Ovary (tissue), 3 donors: ENCODE results near the gene SPEF2.

Experiments used
- POLR2A ChIP-seq: fragments of 450-650 bp; IDR thresholded peaks from one replicate; pipeline ENCODE4 v1.6.1; 2017; ENCODE audit warnings: antibody characterized with exemption, mild to moderate bottlenecking, moderate library complexity
- TF ChIP-seq, protein P1 (sequence below), 3 donors: fragments of 450-650 bp in 2 of 3; fragments of 200-600 bp in 1 of 3; IDR thresholded peaks; one replicate each; pipeline versions ENCODE4 v1.5.1 to v1.8.0; 2016 to 2022; ENCODE audit warnings: antibody characterized with exemption in 3 of 3, mild to moderate bottlenecking in 1 of 3
- donor health status: DM: no; HTN: no; CAD: no.

DNA sequence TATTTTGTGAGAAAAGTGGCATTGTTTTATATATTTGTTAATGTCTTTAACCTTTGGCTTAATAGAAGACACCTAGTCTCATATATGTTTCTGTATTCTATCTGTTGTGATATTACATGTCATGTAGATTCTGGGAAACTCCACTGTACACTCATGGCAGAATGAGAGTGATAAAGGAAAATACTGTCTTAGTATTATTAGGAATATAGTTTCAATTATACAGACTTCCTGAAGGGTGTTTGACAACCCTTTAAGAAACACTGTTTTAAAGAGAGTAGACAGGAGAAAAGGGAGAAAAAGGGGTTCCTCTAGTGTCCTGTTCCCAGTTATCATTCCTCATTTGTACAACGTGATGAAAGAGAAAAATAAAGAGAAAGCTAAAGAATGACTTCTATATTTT lies 42.1 kb upstream of the SPEF2 start:
- TF ChIP-seq, protein P1, sequence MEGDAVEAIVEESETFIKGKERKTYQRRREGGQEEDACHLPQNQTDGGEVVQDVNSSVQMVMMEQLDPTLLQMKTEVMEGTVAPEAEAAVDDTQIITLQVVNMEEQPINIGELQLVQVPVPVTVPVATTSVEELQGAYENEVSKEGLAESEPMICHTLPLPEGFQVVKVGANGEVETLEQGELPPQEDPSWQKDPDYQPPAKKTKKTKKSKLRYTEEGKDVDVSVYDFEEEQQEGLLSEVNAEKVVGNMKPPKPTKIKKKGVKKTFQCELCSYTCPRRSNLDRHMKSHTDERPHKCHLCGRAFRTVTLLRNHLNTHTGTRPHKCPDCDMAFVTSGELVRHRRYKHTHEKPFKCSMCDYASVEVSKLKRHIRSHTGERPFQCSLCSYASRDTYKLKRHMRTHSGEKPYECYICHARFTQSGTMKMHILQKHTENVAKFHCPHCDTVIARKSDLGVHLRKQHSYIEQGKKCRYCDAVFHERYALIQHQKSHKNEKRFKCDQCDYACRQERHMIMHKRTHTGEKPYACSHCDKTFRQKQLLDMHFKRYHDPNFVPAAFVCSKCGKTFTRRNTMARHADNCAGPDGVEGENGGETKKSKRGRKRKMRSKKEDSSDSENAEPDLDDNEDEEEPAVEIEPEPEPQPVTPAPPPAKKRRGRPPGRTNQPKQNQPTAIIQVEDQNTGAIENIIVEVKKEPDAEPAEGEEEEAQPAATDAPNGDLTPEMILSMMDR (IDR thresholded peaks at IDR 0.05), result no peak
- no peak for TF ChIP-seq POLR2A
